CD4-positive, alpha-beta T cell treated with Interleukin-1 beta for 1 hour (primary cell): ENCODE results near the gene BHLHA15.

ENCODE experiments used
- DNase-seq, 2 donors: peaks; one replicate each; pipeline ENCODE4 v3.0.0-alpha.2; 2020 to 2022

The BHLHA15 gene

DNA sequence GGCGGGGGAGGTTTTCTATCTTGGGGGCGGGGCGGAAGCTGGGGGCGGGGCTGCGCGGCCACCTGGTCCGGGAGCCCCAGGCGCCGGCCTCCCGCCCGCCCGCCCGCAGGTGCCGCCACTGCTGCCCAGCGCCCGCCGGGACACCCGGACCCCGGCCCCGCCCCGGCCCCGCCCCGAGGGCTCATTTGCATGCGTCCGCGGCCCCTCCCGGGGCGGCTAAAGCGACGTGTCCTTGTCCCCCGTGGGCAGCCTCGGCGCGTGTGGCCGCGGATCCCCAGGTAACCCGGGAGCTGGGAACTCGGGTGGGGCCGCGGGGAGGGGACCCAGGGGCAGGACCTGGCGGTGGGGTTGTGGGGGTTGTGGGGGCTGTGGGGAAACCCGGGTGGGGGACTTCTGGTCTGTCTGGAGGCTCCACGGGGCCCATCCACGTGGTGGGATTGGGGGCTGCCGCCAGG lies at the start of gene BHLHA15:
Gene BHLHA15 (plus strand): TSS at position 219 of the 455 bp plus-strand sequence. CDS start 871 bp downstream, outside the sequence.
- DNase-seq = peak; percentile 33

DNA sequence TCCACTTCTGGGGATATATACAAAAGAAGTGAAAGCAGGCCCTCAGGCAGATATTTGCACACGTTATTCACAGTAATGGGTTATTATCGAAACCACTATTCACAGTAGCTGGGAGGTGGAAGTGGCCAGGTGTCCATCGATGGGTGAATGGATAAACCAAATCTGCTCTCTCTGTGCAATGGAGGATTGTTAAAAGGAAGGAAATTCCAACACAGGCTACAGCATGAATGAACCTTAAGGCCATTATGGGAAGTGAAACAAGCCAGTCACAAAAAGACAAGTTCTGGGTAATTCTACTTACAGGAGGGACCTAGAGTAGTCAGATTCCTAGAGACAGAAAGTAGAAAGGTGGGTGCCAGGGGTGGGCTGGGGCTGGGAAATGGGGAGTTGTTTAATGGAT lies 48.5 kb upstream of the BHLHA15 start:
- DNase-seq = no peak

DNA sequence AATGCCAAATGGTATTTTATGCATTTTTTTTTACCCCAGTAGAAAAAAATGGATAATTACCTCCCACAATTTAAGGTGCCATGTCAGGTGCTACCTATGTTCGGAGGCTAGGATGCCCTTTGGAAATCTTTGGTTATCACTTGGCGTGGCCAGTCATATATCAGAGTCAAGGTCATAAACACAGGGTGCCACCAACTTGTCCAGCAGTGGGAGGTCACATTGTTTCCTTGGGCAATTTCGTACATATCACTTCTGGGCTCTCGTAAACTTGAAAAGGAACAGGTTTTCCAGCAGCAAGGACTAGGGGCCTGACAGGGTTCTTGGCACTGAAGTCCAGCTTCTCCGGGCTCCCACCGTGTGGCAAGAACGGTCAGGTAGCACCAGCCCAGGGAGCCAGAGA lies 48.0 kb upstream of the BHLHA15 start:
- DNase-seq = no peak

DNA sequence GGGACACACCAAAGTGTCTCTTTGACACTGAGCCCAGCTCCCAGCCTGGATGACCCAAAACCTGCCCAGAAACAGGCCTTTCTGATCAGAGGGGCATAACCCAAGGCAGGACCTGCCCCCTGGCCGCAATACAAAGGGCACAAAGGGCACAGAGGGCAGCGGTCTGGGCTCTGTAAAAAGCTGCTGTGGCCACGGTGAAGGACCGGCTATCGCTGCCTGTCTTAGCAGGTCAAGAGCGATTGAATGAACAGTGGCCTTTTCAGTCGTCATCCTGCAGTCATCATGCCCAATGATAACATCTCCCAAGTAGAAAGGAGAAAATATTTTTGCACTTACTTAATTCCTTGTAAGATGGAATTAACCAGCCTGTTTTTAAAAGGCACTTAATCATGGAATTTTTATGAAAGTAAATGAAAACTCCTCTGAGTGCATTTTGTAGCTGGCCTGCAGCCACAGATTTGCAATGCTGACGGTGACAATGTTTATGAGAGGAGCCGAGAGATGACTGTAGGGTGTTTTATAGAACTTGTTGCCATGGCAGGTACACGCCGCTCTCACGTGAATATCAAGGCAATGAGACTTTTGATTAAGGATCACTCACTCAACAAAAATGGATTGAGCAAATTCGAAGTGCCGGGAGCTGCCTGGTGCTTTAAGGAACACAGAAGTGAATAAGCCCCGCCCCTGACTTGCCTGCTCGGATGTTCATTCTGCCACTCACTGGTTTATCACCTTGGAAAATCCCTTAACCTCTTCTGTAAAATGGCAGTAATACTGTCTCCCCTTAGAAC lies 47.3 kb upstream of the BHLHA15 start:
- no peak for DNase-seq

DNA sequence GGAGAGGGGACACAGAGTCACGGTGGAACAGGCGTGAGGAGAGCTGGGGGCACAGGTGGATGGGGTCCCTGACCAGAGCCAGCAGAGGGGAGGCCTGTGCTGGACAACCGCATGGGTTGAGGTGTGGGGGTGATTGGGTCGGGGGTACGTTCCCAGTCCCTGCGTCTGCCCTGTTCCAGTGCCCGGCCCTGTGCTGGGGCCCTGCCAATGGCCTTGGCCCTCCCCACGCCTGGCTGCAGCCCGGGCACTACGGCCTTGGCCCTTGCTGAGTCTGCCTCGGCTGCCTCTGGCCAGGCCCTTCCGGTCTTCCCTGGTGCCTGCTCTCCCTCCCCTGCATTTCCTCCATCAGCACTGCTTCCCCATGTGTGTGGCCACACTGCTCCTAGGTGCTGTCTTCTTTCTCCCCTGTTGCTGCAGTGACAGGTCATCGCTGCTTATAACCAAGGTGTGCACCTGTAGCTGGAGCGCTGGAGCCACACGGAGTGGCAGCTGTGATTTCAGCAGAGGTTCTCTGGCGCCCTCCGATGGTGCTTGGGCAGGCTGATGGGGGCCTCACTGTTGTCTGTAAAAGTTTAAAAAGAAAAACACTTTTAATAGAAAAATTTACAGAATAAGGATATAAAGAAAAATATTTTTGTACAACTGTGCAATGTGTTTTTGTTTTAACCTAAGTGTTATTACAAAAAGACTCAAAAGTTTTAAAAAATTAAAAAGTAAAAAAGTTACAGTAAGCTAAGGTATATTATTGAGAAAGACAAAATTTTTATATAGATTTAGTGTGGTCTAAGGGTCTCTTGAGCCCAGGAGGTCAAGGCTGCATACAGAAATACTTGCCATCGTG lies 45.2 kb upstream of the BHLHA15 start:
- peak; percentile 47 to 59 for DNase-seq

DNA sequence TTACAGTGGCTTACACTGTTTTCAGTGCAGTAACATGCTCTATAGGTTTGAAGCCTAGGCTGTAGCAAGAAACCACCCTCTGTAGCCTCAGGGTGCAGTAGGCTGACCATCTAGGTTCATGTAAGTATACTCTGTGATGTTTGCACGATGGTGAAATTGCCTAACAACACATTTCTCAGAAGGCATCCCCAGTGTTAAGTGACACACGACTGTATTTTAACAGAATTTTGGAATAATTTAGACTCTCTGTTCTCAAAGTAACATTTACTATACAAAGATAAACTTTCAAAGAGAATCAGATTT lies 44.6 kb upstream of the BHLHA15 start:
- DNase-seq = no peak

DNA sequence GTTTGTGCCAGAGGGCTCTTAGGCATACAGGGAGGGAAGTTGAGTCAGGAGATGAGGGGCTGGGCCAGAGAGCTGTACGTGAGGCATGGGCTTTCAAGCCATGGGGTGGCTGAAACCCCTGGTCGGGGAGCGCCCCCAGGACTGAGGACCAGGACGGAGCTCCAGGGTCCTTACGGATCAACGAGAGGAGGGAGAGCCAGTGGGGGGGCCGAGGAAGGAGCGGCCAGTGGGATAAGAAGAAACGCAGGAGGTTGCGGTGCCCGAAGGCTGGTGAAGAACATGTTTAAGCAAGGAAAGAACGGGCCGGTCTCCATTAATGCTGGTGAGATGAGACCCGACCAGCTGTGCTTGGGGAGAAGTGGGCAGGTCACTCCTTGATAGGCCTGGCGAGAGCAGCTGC lies 43.6 kb upstream of the BHLHA15 start:
- DNase-seq = no peak

DNA sequence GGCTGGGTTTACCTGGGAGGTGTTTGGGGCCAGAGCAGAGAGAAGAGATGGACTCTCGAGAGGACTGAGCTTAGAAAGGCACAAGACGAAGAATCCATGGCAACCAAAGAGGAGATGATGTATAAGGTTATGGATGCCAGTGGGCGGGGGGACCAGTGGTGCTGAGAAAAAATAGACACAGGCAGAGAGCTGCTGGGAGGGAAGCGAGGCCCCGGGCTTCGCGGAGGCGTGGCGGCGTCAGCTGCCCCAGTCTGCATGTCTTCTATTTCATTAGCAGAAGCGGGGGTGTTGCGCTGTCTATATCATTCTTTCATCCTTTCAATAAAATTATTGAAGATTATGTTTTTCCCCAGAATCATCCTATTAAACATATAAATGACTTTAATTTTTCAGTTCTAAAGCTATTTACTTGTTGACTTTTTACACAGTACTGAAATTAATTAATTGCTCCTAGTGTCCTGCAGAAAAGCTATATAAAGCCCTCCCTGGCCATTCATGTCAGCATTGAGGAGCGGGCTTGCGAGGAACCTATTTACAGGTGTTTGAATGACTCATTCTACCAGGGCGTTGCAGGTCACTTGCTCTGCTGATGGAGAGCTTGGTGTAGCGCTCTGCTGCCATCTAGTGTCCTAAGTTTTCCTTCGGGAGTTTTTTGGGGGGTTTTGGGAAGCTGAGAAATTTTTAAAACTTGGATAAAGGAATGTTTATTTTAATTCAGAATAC lies 42.9 kb upstream of the BHLHA15 start:
- DNase-seq = peak; percentile 46 to 76

DNA sequence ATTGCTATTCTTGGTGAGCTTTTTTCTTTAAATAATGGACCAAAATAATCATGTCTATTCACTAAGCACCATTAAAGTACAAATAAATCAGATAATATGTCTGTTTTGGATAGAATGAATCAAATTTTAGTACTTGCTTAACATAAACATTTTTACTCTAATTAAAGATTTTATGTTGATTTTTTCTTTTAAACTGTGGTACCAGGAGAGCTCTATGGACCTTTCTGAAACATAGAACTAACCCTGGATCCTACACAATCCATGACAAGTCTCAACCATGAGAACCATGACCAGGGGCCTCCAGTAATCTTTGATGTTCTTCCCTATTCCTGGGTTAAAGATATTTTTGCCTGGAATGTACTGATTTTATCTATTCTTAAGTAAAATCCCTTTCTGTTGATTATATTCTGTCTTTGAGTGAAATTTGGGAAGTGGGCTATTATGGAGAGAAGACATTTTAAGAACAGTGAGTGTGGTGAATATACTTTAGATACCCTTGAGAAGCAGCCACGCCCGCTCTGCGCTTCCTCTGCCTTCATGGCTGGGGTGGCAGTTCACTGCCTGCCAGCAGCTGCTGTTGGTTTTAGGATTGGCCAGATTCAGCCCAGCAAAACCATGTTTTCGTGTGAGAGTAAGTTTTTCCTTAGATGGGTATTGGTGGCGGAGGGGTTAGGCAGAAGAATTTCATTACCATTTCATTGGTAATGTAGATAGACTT lies 42.2 kb upstream of the BHLHA15 start:
- DNase-seq = no peak

DNA sequence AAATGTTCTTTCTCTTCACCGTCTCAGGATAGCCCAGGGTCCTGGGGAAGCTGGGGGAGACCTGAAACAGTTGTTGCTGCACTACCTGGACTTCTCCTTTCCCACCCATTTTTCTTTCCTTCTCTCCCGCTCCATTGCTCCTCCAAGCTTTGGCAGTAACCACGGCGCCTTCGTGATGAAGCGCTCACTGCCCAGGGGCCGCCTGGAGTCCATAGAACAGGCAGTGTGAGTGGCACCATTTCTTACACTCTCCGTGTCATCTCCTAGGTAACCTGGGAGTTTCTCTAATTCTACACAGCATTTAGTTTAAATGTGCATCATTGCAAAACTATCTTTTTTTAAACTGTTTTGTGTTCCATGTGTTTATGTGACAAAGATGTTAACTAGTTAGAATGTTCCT lies 40.3 kb upstream of the BHLHA15 start:
- no peak for DNase-seq

DNA sequence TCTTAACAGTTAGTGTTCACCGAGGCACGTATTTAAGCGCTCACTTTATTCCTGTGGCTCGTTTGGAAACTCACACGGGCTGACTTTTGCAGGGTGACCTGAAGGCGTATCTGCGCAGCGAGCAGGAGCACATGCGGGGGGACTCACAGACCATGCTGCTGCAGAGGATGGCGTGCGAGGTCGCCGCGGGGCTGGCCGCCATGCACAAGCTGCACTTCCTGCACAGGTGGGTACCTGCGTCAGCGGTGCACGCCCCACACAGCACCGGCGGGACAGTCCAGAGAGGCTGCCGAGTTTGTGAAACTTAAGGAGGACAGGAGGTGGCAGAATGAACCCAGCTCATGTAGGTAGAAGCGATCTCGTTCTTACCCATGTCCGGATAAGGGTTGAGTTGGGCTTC lies 39.8 kb upstream of the BHLHA15 start:
- DNase-seq = no peak

DNA sequence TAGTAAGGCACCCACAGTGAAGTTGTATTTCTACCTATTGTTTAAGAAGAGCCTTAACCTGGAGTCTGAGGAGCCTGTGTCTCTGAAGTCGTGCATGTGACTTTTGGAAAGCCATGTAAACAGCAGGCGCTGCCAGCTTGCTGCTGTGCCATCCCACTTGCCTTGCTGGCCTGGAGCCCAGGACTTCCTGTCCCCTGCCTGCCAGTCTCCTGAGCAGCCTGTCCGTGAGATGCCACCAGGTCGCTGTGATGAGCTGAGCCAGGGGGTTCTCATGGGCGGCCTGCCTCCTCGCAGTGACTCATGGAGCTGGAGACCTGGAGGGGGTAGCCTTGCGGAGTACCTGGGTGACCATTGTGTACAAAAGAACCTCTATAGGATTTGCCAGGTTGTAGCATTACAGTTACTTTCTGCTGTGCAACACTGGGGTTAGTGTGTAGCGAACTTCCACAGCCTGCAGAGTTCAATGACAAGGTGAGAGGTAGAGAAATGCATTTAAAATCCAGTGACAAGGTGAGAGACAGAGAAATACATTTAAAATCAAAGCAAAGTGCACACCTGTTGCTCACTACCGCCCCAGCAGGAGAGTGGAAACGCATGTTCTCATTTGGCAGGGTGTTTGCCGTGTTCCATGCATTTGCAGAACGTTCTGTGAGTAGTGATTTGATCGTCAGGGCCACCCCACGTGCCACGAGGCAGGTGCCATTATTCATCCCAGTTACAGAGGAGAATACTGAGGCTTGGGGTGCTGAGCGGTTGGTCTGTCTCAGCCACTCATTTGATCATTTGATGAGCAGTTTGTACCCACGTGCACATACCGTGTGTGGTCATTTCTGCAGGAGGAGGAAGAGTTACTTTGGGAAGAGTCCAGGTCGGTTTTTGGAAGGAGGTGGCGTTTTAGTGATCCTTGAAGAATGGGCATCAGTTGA lies 36.6 kb upstream of the BHLHA15 start:
- DNase-seq = no peak

DNA sequence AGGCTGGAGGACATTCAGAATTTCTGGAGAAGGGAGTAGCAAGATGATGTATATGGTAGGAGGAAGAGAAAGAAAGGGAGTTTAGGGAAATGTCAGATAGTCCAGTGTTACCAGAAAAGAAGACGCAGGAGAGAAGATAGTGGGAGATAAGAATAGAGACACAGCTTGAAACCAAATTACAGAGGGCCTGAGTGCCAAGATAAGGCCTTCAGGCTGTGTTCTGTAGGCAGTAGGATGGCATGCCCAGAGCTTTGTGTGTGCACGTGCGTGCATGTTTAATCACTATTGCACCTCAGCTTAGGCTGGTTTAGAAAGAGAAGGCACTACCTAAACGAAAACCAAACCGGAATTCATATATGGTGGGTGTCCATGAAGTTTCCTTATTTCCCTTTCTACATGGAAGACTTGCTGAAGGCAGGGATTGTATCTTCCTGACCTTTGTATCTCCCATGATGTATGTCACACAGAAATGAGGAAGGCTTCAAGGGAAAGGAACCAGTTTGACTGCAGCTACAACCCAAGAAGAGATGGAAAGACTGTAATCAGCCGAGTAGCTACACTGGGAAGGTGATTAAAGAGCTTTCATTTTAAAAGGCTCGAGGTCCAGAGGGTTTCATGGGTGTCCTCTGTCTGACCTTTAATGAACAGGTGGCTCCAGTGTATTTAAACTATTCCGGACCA lies 35.8 kb upstream of the BHLHA15 start:
- DNase-seq = no peak

DNA sequence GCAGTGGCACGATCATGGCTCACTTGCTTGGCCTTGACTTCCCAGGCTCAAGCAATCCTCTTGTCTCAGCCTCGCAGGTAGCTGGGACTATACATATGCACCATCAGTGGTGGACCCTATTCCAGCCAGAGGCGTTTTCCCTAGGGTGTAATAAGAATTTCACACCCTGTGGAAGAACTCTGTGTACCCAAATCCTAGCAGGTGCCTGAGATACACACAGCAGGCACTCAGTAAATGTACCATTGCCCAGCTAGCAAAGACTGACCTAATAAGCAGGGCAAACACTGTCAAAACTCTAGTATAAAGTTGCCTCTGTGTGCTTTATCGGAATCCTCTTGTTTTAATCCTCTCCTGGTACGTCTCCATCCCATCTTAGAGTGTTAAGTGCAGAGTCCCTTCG lies 33.7 kb upstream of the BHLHA15 start:
- no peak for DNase-seq

DNA sequence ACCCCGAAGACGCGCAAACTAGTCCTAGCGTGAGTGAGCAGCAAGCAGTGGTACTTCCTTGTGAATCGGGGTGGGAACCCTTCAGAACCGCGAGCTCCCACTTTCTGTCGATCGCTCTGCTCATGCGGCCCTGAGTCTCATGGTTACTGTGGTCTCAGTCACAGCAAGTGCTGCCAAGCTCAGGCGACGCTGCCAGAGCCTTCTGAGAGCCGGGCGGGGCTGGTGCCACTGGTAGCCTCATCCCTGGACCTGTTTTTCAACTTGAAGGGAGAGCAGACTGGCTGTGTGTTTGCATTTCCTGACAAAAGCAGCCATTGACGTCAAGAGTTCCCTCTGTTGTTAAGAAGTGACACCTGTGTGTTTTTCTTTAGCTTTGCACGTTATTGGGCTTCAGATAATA lies 32.9 kb upstream of the BHLHA15 start:
- no peak for DNase-seq

DNA sequence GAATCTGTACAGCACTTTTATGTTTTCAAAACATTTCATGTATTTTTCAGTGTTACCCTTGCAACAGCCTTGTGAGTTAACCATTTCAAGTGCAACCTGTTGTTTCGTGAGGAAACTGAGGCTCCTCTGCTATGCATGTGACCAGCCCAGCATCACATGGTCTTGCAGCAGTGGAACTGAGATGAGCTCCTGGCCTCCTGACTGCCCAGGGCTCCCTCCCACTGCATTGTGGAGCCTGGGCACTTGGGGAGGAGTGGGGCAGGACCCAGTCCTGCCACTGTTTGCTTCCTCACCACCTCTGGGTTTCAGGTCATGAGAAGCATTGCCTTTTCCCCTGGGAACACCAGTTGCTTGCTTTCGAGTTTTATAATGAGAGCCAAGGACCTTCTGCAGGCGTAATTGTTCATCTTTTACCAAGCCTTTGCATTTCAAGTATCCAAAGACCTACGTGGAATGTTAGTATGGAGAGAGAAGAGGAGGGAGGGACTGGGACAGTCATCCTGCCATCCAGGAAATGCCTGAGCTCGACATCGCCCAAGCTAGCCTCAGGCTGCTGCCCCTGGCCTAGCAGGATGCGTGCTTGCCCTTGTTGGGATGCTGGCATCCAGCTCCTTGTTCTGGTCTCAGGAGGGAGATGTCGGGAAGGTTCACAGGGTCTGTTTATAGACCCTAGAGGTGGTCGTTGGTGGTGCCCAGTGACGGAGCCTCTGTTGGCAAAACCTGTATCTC lies 32.3 kb upstream of the BHLHA15 start:
- no peak for DNase-seq

DNA sequence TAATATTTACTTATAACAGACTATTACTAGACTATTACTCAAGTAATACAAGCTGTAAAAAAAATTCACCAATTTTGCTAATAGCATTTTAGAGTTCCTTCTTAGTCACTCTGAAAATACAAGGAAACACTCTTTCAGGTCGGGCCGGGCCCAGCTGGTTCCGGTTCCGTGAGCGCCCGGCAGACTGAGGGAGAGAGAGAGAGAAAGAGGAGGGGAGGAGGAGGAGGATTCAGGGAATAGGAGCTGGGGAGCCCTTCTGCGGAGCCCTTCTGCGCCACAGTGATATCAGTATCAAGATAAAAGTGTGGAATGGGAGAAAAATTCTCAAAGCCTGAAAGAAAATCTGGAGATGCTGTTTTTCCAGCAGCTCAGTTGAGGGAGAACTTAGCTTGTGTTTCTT lies 30.5 kb upstream of the BHLHA15 start:
- no peak for DNase-seq

DNA sequence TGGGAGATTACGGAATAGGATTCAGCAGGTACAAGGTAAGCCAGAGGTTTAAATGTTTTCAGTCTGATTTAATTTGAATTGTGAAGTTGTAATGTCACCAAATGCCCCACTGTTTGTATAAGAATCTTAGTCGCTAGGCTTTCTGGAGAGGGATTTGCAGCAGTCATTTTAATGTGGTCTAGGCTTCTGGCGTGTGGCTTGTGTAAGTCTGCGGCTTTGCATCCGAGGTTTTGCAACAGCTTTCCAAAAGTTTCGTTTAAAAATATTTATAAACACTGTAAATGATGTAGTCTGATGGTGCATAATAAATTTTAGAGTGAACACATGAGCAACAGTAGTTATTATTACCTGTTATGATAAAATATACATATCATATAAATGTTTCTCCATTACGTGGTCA lies 26.1 kb upstream of the BHLHA15 start:
- no peak for DNase-seq

DNA sequence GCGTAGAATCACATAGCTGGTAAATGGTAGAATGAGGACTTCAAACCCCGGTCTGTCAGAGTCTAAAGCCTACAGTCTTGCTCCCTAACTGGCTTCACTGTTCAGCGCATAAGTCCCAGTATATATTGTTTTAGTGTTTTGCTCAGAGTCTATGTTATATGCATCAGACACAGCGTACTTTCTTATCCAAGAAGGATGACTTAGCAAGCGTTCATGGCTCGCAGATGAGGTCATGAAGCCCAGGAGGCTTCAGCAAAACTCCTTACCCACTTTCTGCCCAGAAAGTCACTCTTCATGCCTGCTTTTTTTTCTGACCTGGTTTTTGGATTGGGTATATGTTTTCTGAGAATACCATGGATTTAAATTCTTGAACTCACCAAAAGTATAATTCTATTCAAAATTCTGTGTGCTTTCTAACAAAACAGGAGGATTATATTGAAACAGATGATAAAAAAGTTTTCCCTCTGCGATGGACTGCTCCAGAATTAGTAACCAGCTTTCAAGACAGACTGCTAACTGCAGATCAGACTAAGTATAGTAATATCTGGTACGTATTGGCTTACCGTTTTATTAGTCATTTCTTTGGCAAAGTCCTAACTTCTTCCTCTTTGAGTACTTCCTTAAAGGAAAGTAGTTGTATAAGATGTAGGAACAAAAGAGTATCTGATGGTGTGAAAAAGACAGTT lies 24.6 kb upstream of the BHLHA15 start:
- DNase-seq = no peak

DNA sequence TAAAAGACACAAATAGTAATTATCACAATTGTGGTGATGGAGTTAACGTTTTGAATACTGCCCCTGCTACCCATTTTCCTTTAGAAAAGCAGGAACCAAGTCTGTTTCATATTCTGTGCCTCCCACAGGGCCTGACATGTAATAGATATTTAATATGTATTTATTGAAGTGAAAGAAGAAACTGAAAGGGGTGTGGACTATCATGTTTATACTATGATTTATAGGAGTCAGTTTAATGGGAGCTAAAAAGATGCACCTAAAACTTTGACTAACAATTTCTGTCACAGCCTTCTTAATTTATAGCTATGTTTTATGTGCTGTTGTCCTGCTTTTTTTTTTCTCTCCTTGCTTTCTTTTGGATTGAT lies 24.1 kb upstream of the BHLHA15 start:
- no peak for DNase-seq
